GM12801 (cell line): ENCODE data around the gene ZSWIM3.

Source experiments
- CTCF ChIP-seq: IDR thresholded peaks from one replicate; pipeline ENCODE4 v1.5.1; 2011; ENCODE audit warnings: control low read depth; ENCODE audit not compliant: insufficient read length; ENCODE audit errors: extremely low read depth

ZSWIM3 gene

DNA sequence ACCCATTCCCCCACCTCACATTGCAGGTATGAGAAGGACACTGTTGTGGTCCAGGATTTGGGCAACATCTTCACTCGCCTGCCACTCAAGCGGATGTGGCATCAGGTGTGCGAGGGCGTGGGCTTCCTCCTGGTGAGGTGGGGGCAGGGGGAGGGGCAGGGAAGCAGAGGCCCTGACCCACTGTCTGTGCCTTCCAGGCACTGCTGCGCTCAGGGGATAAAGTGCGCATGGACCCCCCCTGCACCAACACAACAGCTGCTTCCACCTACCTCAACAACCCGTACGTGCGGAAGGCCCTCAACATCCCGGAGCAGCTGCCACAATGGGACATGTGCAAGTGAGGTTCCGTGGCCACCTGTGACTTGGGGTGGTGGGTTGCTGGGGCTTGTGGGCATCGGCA lies 37.4 kb downstream of the ZSWIM3 start:
- no peak for TF ChIP-seq CTCF

- no peak for TF ChIP-seq CTCF
These were observed 39.3 kb downstream of the ZSWIM3 start for GRCh38 chr20:45896641-45897161.

DNA sequence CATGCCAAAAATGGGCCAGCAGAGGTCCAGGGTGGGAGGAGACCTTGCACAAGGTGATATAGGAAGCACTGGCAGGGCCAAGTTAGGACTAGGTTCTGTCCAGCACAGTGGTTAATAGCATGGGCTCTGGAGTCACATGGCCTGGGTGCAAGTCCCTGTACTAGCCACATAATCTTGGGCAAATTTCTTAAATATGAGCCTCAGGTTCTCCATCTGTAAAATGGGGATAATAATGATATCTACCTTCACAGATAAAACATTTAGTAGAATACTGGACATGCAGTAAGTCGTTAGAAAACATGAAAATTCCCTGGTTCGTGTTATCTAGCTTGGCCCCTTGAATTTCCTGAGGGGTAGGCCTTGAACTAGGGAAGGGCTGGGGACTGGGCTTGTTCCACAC lies 39.9 kb downstream of the ZSWIM3 start:
- no peak for TF ChIP-seq CTCF

DNA sequence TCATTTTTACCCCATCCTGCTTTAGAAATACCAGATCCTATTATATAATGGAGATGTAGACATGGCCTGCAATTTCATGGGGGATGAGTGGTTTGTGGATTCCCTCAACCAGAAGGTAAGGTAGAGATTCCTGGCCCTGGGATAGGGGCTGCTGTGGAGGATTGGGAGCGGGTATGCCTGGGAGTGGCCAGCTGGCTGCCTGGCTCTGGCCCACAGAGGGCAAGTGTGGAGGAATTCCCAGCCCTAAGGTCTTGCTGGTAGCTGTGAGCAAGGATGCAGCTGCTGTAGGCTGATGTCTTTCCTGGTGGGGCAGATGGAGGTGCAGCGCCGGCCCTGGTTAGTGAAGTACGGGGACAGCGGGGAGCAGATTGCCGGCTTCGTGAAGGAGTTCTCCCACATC lies 40.3 kb downstream of the ZSWIM3 start:
- no peak for TF ChIP-seq CTCF

GRCh38 chr20:45898285-45898684 lies 40.9 kb downstream of the ZSWIM3 start:
- no peak for TF ChIP-seq CTCF

DNA sequence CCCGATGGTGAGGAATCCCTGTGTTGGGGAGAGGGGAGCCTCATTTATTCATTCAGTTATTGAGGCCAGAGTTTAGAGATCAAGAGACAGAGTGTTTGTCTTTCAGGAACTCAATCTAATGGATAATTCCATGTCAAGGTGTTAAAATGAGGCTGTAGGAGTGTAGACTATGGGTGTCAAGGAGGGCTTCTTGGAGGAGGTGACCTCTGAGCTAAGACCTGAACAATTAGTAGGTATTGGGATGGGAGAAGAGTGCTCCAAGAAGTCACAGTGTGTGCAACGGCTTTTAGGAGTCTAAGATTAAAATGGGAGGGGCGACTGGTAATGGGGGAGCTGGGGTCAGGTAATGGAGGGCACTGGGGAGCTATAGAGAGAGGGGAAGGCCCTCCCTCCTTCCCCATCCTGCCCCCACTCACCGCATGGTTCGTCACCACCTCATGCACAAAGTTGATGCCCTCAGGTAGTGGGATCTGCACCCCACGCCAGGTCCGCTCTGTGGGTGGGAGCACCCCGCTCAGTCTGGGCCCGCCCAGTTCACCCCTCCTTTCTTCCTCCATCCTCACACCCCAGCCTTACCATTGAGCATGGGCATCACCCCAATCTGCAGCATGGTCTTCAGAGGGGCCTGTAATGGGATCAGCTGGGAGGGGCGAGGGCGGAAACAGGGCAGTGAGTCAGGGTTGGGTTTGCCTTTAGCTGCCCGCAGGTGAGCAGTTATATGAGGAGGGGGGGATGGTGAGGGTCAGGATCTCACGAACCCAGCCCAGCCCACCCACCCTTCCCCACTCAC lies 41.8 kb downstream of the ZSWIM3 start:
- no peak for TF ChIP-seq CTCF

DNA sequence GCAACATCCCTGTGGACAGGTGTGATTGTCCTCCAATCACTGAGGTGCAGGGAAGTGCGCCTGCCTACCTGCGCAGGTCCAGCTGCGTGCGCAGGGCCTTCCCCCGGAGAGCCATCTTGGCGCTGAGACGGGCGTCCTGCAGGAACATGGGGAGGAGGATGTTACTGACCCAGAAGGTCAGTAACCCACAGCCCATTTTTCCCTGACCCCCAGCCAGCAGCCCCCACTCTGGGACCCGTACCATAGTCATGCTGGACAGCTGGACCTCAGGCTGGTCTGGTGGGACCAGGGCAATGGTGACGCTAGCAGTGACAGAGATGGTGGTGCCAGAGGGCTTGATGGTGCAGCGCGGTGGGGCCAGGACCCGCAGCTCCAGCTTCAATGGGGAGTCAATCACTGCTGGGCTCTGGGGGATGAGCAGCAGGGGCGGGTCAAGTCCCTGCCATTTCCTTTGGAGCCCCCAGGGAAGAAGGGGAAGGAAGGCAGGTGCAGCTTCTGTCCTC lies 44.8 kb downstream of the ZSWIM3 start:
- no peak for TF ChIP-seq CTCF
